Right lung (tissue), 5 donors: ENCODE results near the gene ASTN2. TPM values are rescaled to one million over a fixed set of nuclear protein-coding genes. Genes with fewer than 3 reads are reported as not detected.

ENCODE experiments used
- DNase-seq, 2 donors: peaks; one replicate each; pipeline ENCODE4 v3.0.0-alpha.2; 2013
- polyA plus RNA-seq, 5 donors: library from polyadenylated mRNA; unstranded; fragments of 120-200 nt; gene quantifications; one replicate each; pipeline versions ENCODE4 v1.2.1 to v1.2.3, GENCODE V29; 2013; ENCODE audit warnings: inconsistent platforms in 1 of 5, low replicate concordance in 1 of 5; ENCODE audit not compliant: insufficient read length in 5 of 5, insufficient read depth in 1 of 5

ASTN2 gene
- polyA plus RNA-seq, 5 donors: 4.4 to 5.2 (median 4.8) TPM

DNA sequence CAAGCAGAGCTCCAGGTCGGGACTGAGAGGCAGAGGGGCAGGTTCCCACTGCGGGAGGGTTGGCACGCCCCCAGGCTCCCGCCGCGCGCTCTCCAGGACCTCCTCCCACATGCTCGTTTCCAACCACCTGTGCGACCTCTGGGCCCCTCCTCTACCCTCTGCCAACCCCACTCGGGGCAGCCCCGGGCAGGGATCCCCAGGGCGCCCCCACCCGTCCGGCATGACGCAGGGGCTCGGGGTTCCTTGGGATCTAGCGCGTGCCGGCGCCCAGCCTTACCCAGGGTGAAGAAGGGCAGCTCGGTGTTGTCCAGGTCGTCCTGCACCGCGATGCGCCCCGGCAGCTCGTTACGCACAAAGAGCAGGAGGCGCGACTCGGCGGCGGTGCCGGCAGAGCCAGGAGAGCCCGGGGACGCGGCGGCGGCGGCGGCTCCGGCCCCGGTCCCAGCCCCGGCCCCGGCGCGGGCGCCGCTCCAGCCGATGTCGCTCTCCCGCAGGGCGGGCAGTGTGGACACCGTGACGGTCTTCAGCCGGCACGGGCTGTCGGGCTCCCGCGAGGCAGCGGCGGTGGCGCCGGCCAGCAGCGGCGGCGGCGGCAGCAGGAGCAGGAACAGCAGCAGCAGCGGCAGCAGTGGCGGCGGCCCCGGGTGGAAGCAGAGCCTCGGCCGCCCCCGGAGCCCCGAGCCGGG lies 494 bp downstream of the ASTN2 start:
- DNase-seq: no peak

DNA sequence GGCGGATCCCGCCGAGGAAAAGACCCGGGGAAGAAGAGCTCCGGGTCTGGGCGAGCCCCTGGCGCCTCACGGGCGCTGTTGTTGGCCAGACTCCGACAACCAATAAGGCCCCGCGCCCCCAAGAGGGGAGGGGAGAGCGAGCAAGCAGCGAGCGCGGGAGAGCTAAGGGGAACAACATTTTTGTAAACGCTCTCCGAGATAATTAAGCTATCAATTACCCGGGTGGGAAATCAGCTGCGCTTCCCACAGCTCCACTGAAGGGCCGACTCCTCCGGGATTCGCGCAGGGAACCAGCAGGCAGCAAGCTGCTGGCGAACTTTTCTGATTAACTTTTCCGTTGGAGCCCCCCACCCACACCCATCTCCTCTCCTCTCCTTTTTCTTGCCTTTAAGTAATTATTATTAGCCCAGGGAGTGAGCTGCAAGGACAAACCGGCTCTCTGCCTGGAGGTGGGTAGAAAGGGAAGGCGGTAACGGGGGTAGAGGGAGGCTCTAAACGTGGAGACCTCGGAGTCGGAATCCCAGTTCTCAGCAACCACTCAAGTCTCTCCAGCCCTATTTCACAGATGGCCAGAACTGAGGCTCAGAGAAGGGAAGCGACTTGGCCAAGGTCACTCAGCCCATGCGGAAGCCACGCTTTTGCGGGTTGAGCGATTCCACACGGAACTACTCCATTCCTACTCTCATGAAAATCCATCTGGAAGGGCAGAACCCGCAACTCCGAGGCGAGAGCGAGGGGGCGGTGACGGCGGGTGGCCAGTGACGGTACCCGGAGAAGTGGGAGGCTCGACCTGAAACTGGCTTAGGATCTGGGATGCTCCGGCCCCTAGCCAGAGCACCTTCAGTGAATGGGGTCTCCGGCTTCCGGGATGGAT lies 1.3 kb downstream of the ASTN2 start:
- no peak for DNase-seq

DNA sequence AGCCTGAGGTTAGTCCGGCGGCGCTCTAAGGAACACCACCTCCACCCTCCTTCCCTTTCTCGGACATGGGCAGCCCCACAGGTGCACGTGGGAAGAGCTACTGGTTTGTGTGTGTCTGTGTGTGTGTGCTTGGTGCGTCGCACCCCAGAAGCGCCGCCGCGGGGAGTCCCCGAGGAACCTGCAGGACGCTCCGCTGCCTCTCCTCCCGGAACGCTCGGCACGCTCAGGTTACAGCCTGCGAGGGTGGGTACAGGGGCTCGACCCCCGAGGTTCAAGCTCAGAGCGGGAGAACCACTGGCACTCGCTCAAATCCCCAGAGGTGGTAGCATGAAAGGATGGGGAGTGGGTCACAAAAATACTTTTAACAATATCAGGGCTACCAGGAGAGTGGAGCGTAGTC lies 2.0 kb downstream of the ASTN2 start:
- no peak for DNase-seq

DNA sequence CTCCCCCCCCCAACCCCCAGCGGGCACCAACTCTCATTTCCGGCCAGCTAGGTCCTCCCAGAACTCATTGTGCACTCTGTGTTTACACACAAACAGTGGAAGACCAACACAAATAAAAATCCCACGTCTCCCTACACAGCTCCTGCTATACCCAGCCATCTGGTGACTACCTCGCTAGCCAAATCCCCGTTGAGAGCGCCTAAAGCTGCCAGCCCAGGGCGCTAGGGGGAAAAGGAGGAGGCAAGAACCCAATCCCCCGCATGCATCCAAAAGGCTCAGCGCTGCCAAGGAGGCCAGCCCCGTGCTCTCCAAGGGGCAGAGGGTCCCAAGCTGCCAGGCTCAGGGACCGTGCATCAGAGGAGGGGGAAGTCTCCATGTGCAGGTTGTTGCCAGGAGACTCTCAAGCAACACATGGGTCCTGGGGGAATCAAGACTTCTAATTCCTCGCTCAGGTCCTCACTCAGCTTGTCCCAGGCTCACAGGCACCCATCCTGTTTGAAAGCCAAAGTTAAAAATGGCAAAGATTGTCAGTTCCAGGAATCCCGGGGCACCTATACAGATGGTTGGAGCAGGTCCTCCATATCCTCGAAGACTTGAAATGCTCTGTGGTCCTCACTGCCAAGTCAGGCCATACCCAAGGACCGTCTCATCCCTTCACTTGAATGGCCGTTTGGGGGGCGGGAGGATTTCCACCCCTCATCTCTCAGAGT lies 2.7 kb downstream of the ASTN2 start:
- no peak for DNase-seq

DNA sequence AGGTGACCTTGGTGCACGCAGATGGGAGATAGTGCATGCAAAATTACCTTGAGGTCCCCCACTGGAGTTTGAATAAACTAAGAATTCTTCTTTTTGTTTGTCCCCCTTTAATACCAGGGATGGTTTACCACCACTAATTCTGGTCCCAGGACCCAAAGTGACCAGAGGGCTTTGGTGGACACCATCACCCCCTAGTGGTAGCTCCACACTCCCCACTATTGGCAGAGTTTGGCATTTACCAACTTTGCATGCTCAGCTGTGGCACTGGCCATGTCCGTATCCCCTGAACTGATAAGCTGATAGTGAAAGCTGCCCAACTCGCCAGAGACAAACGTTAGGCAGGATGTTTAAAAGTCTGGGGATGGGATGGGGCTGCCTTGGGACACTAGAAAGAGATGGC lies 3.3 kb downstream of the ASTN2 start:
- no peak for DNase-seq

DNA sequence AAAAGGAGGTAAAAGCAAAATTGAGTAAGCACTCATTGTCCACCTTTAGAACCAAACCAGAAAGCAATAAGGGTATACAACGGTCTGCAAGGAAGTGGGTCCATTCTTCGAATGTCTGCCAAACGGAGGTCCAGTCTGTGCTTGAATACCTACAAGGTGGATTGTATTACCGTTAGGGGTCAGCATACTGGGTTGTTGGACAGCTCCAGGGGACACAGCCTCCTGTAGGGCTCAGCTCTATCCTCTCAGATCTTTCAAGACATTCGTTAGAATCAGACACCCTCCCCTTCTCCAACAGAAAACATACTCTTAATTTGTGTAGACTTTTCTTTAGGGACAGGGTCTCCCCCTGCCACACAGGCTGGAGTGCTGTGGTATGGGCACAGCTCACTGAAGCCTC lies 5.5 kb downstream of the ASTN2 start:
- no peak for DNase-seq

DNA sequence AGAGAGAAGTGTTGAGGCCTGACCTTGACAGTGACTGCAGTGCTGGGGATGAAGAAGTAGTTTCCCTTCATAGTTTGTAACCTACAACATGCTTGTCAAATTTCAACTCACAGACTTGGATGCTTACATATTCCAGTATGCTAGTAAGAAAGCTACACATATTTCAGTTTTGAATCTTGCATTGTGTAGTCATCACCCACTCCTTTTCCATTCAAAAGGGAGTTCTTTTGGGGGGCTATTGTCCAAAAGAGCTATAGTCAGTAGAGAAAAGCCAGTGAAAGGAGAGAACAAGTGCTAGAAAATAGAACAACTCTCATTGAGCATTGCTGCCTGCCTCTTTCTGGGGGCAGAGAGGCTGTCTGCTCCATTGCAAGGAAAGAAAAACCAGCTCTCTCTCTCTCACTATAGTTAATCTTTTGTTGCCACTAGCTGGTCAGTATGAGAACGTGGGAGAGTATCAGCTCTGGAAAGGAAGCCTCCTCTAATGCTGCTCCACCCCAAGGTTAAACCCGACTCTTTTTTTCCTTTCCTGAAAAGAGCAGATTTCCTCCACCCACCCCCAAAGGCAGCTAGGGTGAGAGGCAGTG lies 7.3 kb downstream of the ASTN2 start:
- DNase-seq: no peak

DNA sequence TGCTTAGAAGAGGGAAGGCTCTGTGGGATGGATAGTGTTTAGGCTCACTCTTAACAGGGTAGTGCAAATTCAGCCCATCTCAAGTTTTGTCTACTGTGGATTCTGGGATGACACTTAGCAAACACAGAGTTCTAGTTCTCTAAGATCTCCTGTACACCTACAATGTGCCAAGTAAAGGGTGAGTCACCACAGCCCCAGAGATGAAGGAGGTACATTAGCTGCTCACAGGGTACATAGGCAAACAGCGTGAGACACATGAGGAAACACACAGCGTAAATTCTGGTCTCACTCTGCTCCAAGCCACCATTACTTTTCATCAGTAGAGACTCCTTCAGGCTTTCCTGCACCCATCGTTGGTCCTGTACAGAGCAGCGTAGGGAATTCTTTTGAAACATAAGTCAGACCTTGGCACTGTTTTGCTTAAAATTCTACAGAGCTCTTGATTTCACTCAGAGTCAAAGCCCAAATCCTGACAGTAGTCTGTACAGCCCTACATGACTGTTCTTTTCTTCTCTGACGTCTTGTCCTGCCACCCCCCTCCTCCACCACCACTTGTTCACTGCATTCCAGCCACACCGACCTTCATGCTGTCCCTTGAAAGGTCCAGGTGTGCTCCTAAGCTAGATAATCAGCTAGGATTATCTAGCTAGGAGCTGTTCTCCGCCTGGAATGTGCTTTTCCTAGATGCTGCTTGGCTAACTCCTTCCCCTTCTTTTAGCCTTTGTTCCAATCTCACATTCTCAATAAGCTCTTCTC lies 8.7 kb downstream of the ASTN2 start:
- DNase-seq: no peak

DNA sequence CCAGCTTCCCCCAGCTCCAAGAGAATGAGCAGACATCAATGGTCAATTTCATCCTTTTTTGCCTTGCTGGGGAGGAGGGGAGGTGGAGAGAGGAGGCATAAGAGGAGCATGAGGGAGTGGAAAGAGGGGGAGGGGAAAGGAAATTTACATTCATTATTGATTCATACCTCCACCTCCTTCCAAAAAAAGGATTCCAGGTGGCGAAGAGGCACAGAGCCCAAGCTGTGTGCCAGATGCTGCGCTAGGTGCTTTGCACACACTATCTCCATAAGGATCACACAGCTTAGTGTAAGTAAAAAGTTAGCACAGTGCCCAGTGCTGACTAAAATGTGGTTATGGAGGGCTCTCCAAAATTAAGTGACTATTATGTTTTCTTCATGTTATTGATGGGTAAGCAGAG lies 11.0 kb downstream of the ASTN2 start:
- DNase-seq: no peak

DNA sequence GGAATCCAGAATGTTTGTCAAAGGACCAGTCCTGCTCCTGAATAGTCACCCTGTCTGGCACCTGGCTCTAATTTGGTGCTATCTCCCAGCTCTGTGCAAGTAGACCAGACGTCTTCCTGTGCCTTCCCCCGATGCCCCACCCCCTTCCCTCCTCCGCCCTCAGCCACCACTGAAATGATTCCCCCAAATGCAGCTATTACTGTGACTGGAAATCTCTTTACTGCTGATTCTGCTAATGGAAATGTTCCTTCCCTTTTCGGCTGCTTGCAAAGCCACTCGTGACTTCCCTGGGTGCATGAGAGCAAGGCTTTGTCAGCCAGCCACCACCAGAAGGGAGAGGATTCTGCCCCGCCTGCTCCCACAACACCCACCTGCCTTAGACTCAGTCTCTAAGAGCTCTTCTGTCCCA lies 11.4 kb downstream of the ASTN2 start:
- DNase-seq: no peak

DNA sequence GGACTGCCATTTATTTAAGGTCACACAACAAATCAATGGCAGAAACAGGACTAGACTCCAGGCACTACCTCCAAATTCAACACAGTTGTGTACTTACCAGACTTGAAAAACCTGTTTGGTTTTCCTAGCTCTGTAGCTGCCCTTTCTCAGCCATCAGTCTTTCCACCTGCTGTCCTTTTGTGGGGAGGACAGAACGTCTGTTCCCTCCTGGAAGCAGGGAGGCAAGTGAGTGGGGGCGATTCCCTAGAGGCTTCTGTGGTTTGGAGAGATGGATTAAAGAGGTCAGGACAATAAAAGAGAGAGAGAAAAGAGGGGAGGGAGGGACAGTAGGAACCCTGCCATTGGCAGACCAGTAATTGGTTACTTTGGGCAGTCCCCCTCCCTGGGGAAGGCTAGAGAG lies 14.7 kb downstream of the ASTN2 start:
- no peak for DNase-seq

DNA sequence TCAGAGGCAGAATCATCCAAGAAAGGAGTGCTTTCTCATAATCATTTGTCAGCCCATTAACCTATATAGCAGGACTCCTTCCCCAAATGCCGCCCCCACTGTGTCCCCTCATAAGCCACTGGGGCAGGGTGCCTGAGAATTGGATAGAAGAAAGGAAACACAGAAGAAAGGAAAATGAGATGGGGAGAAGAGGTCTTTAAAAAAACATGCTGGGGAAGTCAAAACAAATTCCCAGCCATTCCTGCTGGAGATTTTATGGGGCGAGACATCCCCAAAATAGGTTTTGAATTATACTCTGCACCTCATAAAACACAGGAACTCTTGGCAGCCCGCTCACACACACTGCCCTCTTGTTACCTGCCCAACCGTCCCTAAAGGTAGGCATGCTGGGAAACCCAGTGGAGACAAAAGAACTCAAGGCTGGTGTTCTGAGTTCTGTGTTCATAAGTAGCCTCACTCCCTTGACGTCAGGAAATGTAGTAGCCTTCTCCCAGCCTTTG lies 19.7 kb downstream of the ASTN2 start:
- DNase-seq: no peak

DNA sequence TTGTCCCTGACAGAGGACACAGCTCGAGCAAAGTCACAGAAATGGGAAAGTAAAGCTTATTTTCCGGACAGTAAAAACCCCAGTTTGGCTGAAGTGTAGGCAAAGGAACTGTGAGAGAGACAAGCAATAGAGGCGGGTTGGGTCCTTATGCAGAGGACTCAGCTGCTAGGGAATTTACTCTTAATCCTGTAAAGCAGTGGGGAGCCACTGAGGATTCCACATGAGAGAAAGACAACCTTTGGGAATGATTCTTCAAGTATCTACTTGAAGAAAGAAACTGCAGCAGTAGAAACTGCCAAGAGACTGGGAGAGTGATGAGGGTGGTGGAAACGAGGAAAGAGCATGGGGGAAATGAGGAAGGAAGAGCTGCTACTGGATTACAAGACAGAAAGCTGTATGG lies 20.2 kb downstream of the ASTN2 start:
- DNase-seq: no peak

DNA sequence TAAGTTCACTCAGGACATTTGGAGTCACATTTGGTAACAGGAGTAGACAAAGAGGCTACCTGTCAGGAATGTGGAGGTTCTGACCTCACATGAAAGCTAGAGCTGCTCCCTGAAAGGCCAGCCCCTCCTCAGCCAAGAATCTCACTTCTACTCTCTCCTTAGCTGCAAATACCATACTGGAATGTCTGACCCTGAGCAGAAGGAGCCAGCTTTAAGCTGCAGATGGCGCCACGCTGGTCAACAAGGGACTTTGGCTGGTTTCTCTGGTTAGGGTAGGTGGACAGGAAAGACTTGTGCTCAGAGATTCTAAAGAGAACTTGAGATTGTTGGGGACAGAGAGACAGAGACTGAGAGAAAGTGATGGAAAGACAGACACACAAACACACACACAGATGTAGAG lies 21.9 kb downstream of the ASTN2 start:
- DNase-seq: no peak

DNA sequence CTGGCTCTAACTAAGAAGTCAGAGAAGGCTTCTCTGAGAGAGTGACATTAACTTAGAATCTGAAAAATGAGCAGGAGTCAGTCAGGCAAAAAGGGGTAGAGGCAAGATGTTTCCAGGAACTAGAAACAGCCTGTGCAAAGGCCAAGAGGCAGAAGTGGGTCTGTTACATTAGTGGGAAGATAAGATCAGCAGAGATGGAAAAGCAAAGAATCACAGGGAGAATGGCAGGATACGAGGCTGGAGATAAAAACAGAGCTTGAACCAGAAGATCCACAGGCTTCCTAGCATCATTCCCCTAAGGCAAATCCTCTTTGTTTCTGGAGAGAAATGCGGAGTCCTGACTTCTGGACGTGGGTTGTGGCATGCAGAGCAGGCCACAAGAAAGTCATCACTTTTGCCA lies 27.4 kb downstream of the ASTN2 start:
- DNase-seq: no peak

DNA sequence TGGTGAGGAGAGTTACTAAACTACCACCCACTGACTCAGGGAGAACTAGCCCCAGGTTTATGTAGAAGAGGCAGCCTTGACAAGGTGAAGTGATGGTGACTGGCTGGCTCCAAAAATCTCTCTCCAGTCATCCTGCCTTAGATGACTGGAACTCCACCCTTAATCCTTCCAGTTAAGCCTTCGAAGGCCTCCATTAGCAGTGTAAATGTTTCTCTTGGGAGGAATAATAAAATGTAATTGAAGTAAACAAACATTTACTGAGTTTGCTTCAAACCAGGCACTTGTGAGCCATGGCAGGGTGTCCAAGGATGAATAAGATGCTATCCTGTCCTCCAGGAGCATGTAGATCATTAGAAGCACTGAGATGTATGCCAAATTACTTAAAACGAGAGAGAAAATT lies 35.5 kb downstream of the ASTN2 start:
- DNase-seq: no peak

DNA sequence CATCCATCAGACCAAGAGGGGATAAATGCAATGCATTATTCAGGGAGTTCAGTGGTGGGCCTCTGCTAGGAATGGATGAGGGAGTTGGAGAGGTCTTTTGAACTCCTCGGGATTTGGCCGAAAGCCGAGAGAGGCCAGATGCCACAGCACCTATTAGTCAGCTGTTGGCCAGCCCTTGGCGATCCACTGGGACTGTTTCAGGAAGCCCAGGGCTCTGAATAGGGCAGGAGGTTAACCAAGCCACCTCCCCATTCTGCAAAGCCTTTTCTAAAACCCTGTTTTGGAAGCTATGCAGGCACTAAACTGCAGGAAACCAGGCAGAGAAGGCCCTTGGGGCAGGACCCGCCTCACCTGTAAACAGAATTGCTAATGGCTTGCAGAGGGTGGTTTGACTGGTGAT lies 37.8 kb downstream of the ASTN2 start:
- no peak for DNase-seq

DNA sequence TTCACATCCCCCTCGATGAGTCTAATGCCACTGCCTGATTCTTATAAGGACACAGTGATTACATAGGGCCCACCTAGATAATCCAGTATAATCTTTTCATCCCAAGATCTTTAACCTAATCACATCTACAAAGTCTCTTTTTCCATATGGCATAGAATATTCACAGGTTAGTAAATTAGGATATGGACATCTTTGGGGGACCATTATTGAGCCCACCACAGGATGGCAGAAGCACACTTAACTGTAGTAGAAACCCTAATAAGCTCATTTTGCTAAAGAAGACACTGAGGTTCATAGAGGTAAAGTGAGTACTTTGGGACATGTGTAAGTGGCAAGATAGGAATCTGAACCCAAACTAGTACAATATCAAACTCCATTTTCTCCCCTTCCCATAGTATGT lies 38.9 kb downstream of the ASTN2 start:
- no peak for DNase-seq

DNA sequence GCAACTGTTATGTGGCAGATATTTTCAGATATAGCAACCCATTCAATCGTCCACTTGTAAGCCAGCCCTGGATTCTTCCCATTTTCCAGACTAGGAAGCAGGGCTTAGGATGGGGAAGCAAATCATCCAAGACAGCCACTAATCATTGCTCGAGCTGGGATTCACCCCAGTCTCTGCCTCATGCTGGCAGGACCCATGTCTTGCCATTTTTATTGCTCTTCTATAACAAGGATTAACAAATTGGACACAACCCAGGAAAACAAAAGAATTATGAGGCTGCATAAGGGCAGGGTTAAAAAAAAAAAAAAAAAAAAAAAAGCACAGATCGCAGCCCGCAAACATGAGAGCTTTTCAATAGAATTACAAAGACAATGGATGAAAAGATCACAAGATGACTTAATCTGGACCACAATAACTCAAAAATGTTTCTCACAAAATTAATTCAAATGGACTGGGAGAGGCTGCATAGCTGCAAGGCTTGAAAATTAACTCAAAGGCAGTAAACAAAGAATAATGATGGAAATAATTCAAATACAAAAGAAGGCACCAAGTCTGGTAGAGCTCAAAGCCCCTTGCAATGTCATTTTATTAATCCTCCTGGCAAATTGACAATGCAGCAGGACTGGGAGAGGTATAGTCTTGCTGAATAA lies 40.7 kb downstream of the ASTN2 start:
- no peak for DNase-seq

DNA sequence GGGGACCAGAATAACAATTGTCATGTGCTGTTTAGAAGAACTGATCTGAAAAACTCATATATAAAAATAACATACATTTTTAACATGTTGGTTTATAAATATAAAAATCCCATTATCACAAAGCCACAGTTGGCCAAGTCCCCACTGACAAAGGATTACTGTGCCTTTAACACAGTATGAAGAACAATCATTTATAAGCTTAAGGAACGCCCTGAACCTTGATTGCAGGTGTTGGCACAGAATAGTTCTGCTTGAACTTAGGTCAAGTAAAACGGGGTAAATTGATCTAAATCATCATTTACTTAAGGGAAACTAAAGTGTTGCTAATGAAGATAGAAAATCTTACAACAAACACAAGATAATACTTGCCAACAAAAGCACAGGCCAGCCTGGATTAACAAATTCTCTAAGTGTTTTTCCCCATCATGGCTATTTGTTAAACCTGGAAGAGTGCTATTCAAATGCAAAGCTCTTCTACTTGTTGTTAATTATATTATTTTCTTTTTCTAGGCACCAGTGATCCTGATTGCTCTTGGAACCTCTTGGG lies 46.1 kb downstream of the ASTN2 start:
- no peak for DNase-seq

DNA sequence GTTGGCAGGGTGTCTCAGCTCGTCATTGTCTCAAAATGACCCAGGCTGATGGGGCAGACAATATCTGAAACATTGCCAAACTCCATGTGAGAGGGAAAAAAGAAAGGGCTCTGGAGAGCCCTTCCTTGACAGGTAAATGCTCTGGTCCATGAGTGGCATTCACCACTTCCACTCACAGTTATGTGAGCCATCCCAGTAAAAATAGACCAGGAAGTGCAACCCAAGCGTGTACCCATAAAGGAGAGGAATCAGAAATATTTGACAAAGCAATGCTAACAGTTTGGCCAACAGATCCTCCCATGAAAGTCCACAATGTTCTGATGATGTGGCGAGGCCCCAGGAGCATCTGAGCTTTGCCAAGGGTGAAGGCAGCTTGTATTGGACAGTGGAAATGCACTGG lies 49.4 kb downstream of the ASTN2 start:
- DNase-seq: no peak
